HepG2 (cell line): ENCODE data around the gene SCMH1. TPM values are rescaled to one million over a fixed set of nuclear protein-coding genes. Genes with fewer than 3 reads are reported as not detected.

ENCODE experiments used
- DDIT3 ChIP-seq: sonication (generic); formaldehyde crosslinking; IDR thresholded peaks from 2 replicates; pipeline ENCODE4 v1.4.0; 2020; ENCODE audit warnings: mild to moderate bottlenecking, missing genetic modification reagents
- E2F2 ChIP-seq: sonication (generic); formaldehyde crosslinking; IDR thresholded peaks from 2 replicates; pipeline ENCODE4 v1.4.0; 2020; ENCODE audit warnings: missing genetic modification reagents, borderline replicate concordance
- EHMT2 ChIP-seq: fragments of 200-600 bp; sonication (generic); IDR thresholded peaks from 2 replicates; pipeline ENCODE4 v1.7.0; 2017; ENCODE audit warnings: antibody characterized with exemption, low read depth, low read length, borderline replicate concordance
- FOXP1 ChIP-seq, 2 experiments: fragments of 450-650 bp in 1 of 2; IDR thresholded peaks; 2 replicates each; pipeline ENCODE4 v1.6.1; 2017 to 2018; ENCODE audit warnings: antibody characterized with exemption in 1 of 2
- HINFP ChIP-seq: sonication (generic); formaldehyde crosslinking; IDR thresholded peaks from 2 replicates; pipeline ENCODE4 v1.4.0; 2020; ENCODE audit warnings: low read depth, mild to moderate bottlenecking, missing genetic modification reagents
- KDM5B ChIP-seq: sonication (generic); formaldehyde crosslinking; IDR thresholded peaks from 2 replicates; pipeline ENCODE4 v1.4.0; 2020; ENCODE audit warnings: missing genetic modification reagents, mild to moderate bottlenecking, borderline replicate concordance
- KLF15 ChIP-seq: sonication (generic); formaldehyde crosslinking; IDR thresholded peaks from 2 replicates; pipeline ENCODE4 v1.8.1; 2023; ENCODE audit warnings: borderline replicate concordance, mild to moderate bottlenecking, inconsistent platforms, missing genetic modification reagents, mixed read lengths
- SUZ12 ChIP-seq: fragments of 150-350 bp; IDR thresholded peaks from 2 replicates; pipeline ENCODE4 v1.6.1; 2014; ENCODE audit warnings: low read depth, low read length
- TBL1XR1 ChIP-seq: fragments of 150-350 bp; IDR thresholded peaks from 2 replicates; pipeline ENCODE4 v1.6.1; 2014; ENCODE audit warnings: borderline replicate concordance, low read length; ENCODE audit not compliant: partially characterized antibody
- TCF12 ChIP-seq, 2 experiments: fragments of 450-650 bp in 1 of 2; sonication (generic) in 1 of 2; formaldehyde crosslinking in 1 of 2; IDR thresholded peaks; 2 replicates each; pipeline versions ENCODE4 v1.6.1 to v1.8.0; 2017 to 2022; ENCODE audit warnings: antibody characterized with exemption in 1 of 2, mild to moderate bottlenecking in 1 of 2, missing genetic modification reagents in 1 of 2, moderate library complexity in 1 of 2
- ZBTB14 ChIP-seq: sonication (generic); formaldehyde crosslinking; IDR thresholded peaks from 2 replicates; pipeline ENCODE4 v1.4.0; 2020; ENCODE audit warnings: missing genetic modification reagents
- ZNF143 ChIP-seq: sonication (generic); formaldehyde crosslinking; IDR thresholded peaks from 2 replicates; pipeline ENCODE4 v1.4.0; 2020; ENCODE audit warnings: missing genetic modification reagents
- ZNF18 ChIP-seq: sonication (generic); formaldehyde crosslinking; IDR thresholded peaks from 2 replicates; pipeline ENCODE4 v1.8.0; 2022; ENCODE audit warnings: mild to moderate bottlenecking, missing genetic modification reagents; ENCODE audit not compliant: insufficient replicate concordance
- ZNF256 ChIP-seq: sonication (generic); formaldehyde crosslinking; conservative IDR thresholded peaks from 2 replicates; pipeline ENCODE4 v1.4.0; 2020; ENCODE audit warnings: missing genetic modification reagents
- ZNF446 ChIP-seq: sonication (generic); formaldehyde crosslinking; IDR thresholded peaks from 2 replicates; pipeline ENCODE4 v1.5.0; 2020; ENCODE audit warnings: mild to moderate bottlenecking, missing genetic modification reagents
- ZNF512B ChIP-seq: sonication (generic); formaldehyde crosslinking; IDR thresholded peaks from 2 replicates; pipeline ENCODE4 v1.5.1; 2020; ENCODE audit warnings: missing genetic modification reagents, mild to moderate bottlenecking, borderline replicate concordance
- polyA plus RNA-seq, 8 experiments: library from polyadenylated mRNA; depleted of rRNA in 3 of 8; stranded (reverse) in 7 of 8; unstranded in 1 of 8; fragments of >200 nt; fragmentation: Illumina TruSeq in 4 of 8; extraction: Trizol in 4 of 8; gene quantifications; 2 replicates each; pipeline versions ENCODE4 v1.2.1 to v1.2.3, GENCODE V29; 2011 to 2016; ENCODE audit warnings: low read depth in 4 of 8, missing spikeins in 1 of 8, mixed read lengths in 1 of 8; ENCODE audit not compliant: insufficient read depth in 1 of 8
- total RNA-seq, 5 experiments: library from RNA; depleted of rRNA; stranded (reverse); fragments of >200 nt; fragmentation: Illumina TruSeq; extraction: Trizol; gene quantifications; 2 replicates each; pipeline ENCODE4 v1.2.3, GENCODE V29; 2016; ENCODE audit warnings: low read depth in 1 of 5

Gene SCMH1
- total and polyA plus RNA-seq, 2 of the 13 experiments (the other 11 are each of a cell fraction or from before 2014, with no cell fraction given) = 41.8 to 52.6 TPM

- no peak for TF ChIP-seq ZNF18 (CRISPR knock-in tag)
- no peak for TF ChIP-seq ZNF143
- no peak for TF ChIP-seq KLF15 (CRISPR knock-in tag)
- TF ChIP-seq DDIT3 (CRISPR knock-in tag) = no peak
- no peak for TF ChIP-seq ZNF512B (CRISPR knock-in tag)
- no peak for TF ChIP-seq EHMT2
- no peak for TF ChIP-seq TBL1XR1
- no peak; the same call in 1 of the 2 replicates for TF ChIP-seq ZNF446 (CRISPR knock-in tag)
- TF ChIP-seq TCF12 (IDR thresholded peaks at IDR 0.05) = no peak
- TF ChIP-seq TCF12 (CRISPR knock-in tag; IDR thresholded peaks at IDR 0.05) = no peak
- no peak for TF ChIP-seq HINFP (CRISPR knock-in tag)
- no peak for TF ChIP-seq ZNF256 (CRISPR knock-in tag)
- TF ChIP-seq KDM5B (CRISPR knock-in tag) = peak; percentile 88
- TF ChIP-seq FOXP1 (IDR thresholded peaks at IDR 0.05) = no peak
- TF ChIP-seq FOXP1 (CRISPR knock-in tag; IDR thresholded peaks at IDR 0.05) = no peak
- peak; percentile 73; the same call in 1 of the 2 replicates for TF ChIP-seq E2F2 (CRISPR knock-in tag)
- no peak for TF ChIP-seq SUZ12
- no peak for TF ChIP-seq ZBTB14 (CRISPR knock-in tag)
Measured at GRCh38 chr1:41241354-41241748, 755 bp downstream of the SCMH1 start (continued).
